ENCODE measurements around the gene PTGES2.

DNA sequence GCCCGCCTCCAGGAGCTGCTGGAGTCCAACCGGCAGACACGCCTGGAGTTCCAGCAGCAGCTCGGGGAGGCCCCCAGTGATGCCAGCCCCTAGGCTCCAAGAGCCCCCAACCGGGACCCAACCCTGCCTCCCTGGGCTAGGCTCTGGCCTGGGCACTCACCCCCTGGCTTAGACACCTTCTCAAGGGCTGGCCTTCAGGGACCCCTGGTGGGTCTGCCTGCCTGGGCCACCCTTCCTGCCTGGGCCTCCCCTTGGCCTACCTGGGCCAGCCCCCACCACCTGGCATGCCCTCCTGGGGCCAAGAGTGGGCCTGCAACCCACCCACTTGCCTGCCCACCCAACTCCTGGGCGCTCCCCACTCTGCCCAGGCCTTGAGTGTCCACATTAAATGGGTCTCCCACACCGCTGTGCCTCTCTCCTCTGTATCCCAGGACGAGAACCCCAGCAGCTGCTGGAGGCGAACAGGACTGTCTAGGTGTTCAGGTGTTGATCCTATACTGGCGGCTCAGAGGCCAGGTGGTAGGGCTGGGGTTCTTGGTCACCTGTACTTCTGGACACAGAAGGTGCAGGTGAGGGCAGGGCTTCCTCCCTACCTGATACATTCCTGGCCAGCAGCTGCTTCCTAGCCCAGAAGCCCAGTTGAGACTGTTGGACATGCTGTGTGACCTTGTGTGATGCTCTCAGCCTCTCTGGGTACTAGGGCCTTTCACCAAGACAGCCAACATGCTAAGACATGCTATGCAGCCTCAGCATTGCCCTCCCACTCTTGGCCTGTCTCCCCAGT is 36.2 kb upstream of the PTGES2 start:
- TF ChIP-seq FOXM1 (IDR thresholded peaks at IDR 0.05; ENCODE audit: borderline replicate concordance) (no peak), ELF4 (IDR thresholded peaks at IDR 0.05) (no peak), BHLHE40 (IDR thresholded peaks at IDR 0.05; ENCODE audit: borderline replicate concordance) (no peak), ARNT (IDR thresholded peaks at IDR 0.05) (no peak), CTBP1 (IDR thresholded peaks at IDR 0.05; ENCODE audit: borderline replicate concordance) (no peak), ZNF384 (IDR thresholded peaks at IDR 0.05) (no peak), LEF1 (IDR thresholded peaks at IDR 0.05; ENCODE audit: borderline replicate concordance) (no peak), SUZ12 (IDR thresholded peaks at IDR 0.05) (no peak), HDGF (IDR thresholded peaks at IDR 0.05; ENCODE audit: borderline replicate concordance) (no peak), NFRKB (IDR thresholded peaks at IDR 0.05) (no peak)

All from HEK293T (cell line).